ENCODE data around the gene TUBGCP3. TPM values are rescaled to one million over a fixed set of nuclear protein-coding genes. Genes with fewer than 3 reads are reported as not detected.

TUBGCP3 gene
- total RNA-seq, 2 donors from 2014 or later, result 31.0 to 32.9 TPM

GRCh38 chr13:112580912-112581311 lies 7.0 kb downstream of the TUBGCP3 start:
- Histone ChIP-seq H3K36me3 (no peaks in the 10 kb centered on the region), H3K9me3 (no peaks in the 10 kb centered on the region), H3K4me3 (no peak overlapping the region), H3K4me1 (ENCODE audit: control insufficient read depth in 1 of 2, low read depth in 2 of 2) (peaks cover 0 to 8% of the 10 kb centered on the region in 2 donors), H3K27me3 (replicated peaks; ENCODE audit: insufficient read depth) (no peaks in the 10 kb centered on the region), H3K27ac (no peak overlapping the region)
- no peak for TF ChIP-seq CTCF (IDR thresholded peaks at IDR 0.05)
- DNase-seq (ENCODE audit: low spot score) (no peak), ATAC-seq (ENCODE audit: insufficient number of reproducible peaks, low FRiP score, low read depth) (no peak)

- Histone ChIP-seq H3K9me3 (no peaks in the 10 kb centered on the region), H3K36me3 (no peaks in the 10 kb centered on the region), H3K27ac (no peak overlapping the region), H3K27me3 (replicated peaks; ENCODE audit: insufficient read depth) (no peaks in the 10 kb centered on the region), H3K4me3 (no peak overlapping the region), H3K4me1 (ENCODE audit: control insufficient read depth in 1 of 2, low read depth in 2 of 2) (peaks cover 6 to 15% of the 10 kb centered on the region in 2 donors)
- no peak for ATAC-seq (ENCODE audit: insufficient number of reproducible peaks, low FRiP score, low read depth)
- no peak for DNase-seq (ENCODE audit: low spot score)
- TF ChIP-seq CTCF (IDR thresholded peaks at IDR 0.05), result no peak
These were observed 7.7 kb downstream of the TUBGCP3 start for GRCh38 chr13:112580211-112580610.

GRCh38 chr13:112579310-112579843 lies 8.6 kb downstream of the TUBGCP3 start:
- no peak overlapping the region for H3K4me3 ChIP-seq
- H3K9me3 ChIP-seq, result no peaks in the 10 kb centered on the region
- peaks cover 9 to 23% of the 10 kb centered on the region in 2 donors for H3K4me1 ChIP-seq (ENCODE audit: control insufficient read depth in 1 of 2, low read depth in 2 of 2)
- H3K36me3 ChIP-seq, result no peaks in the 10 kb centered on the region
- DNase-seq (ENCODE audit: low spot score) (no peak), ATAC-seq (ENCODE audit: insufficient number of reproducible peaks, low FRiP score, low read depth) (no peak)
- TF ChIP-seq CTCF (IDR thresholded peaks at IDR 0.05), result no peak
- no peaks in the 10 kb centered on the region for H3K27me3 ChIP-seq (replicated peaks; ENCODE audit: insufficient read depth)
- H3K27ac ChIP-seq, result no peak overlapping the region

- DNase-seq (ENCODE audit: low spot score) (no peak), ATAC-seq (ENCODE audit: insufficient number of reproducible peaks, low FRiP score, low read depth) (no peak)
- Histone ChIP-seq H3K27me3 (replicated peaks; ENCODE audit: insufficient read depth) (no peaks in the 10 kb centered on the region), H3K36me3 (no peaks in the 10 kb centered on the region), H3K9me3 (no peaks in the 10 kb centered on the region), H3K4me1 (ENCODE audit: control insufficient read depth in 1 of 2, low read depth in 2 of 2) (peaks cover 9 to 29% of the 10 kb centered on the region in 2 donors), H3K4me3 (no peak overlapping the region), H3K27ac (no peak overlapping the region)
- TF ChIP-seq CTCF (IDR thresholded peaks at IDR 0.05), result no peak
These were observed 11.2 kb downstream of the TUBGCP3 start for GRCh38 chr13:112576768-112577167.

GRCh38 chr13:112576191-112576590 lies 11.8 kb downstream of the TUBGCP3 start:
- no peak for ATAC-seq (ENCODE audit: insufficient number of reproducible peaks, low FRiP score, low read depth)
- Histone ChIP-seq H3K27me3 (replicated peaks; ENCODE audit: insufficient read depth) (no peaks in the 10 kb centered on the region), H3K4me1 (ENCODE audit: control insufficient read depth in 1 of 2, low read depth in 2 of 2) (peaks cover 9 to 29% of the 10 kb centered on the region in 2 donors), H3K4me3 (no peak overlapping the region), H3K36me3 (no peaks in the 10 kb centered on the region), H3K9me3 (no peaks in the 10 kb centered on the region), H3K27ac (no peak overlapping the region)
- TF ChIP-seq CTCF (IDR thresholded peaks at IDR 0.05), result no peak
- DNase-seq (ENCODE audit: low spot score), result no peak
